HepG2 (cell line): ENCODE data around the gene UBR1. TPM values are rescaled to one million over a fixed set of nuclear protein-coding genes. Genes with fewer than 3 reads are reported as not detected.

Experiments
- ARHGAP35 ChIP-seq: sonication (generic); formaldehyde crosslinking; IDR thresholded peaks from 2 replicates; pipeline ENCODE4 v1.9.0; 2022; ENCODE audit warnings: mild to moderate bottlenecking, inconsistent platforms, moderate library complexity, missing genetic modification reagents, borderline replicate concordance
- BCL6 ChIP-seq: IDR thresholded peaks from 2 replicates; pipeline ENCODE4 v1.6.1; 2016; ENCODE audit warnings: missing genetic modification reagents, missing compliant biosample characterization
- CREB1 ChIP-seq, 2 experiments: fragments of 450-650 bp in 1 of 2; IDR thresholded peaks; 2 replicates each; pipeline ENCODE4 v1.6.1; 2016 to 2017; ENCODE audit warnings: control low read depth in 1 of 2, mild to moderate bottlenecking in 1 of 2, missing compliant biosample characterization in 1 of 2, missing genetic modification characterization in 1 of 2
- EEA1 ChIP-seq: sonication (generic); formaldehyde crosslinking; IDR thresholded peaks from 2 replicates; pipeline ENCODE4 v1.5.1; 2020; ENCODE audit warnings: mild to moderate bottlenecking, missing genetic modification reagents, borderline replicate concordance
- HIC2 ChIP-seq: sonication (generic); formaldehyde crosslinking; IDR thresholded peaks from 2 replicates; pipeline ENCODE4 v1.9.0; 2022; ENCODE audit warnings: low read depth, missing genetic modification reagents
- HOMEZ ChIP-seq: IDR thresholded peaks from 2 replicates; pipeline ENCODE4 v1.6.1; 2016; ENCODE audit warnings: low read depth
- HOXA3 ChIP-seq: sonication (generic); formaldehyde crosslinking; IDR thresholded peaks from 2 replicates; pipeline ENCODE4 v1.5.0; 2020; ENCODE audit warnings: missing genetic modification reagents
- KLF15 ChIP-seq: sonication (generic); formaldehyde crosslinking; IDR thresholded peaks from 2 replicates; pipeline ENCODE4 v1.8.1; 2023; ENCODE audit warnings: borderline replicate concordance, mild to moderate bottlenecking, inconsistent platforms, missing genetic modification reagents, mixed read lengths
- PAX8 ChIP-seq: sonication (generic); formaldehyde crosslinking; IDR thresholded peaks from 2 replicates; pipeline ENCODE4 v1.8.0; 2022; ENCODE audit warnings: mild to moderate bottlenecking, missing genetic modification reagents, borderline replicate concordance
- PRDM15 ChIP-seq: sonication (generic); formaldehyde crosslinking; IDR thresholded peaks from 2 replicates; pipeline ENCODE4 v1.4.0; 2020; ENCODE audit warnings: missing genetic modification reagents
- STAT6 ChIP-seq: sonication (generic); formaldehyde crosslinking; IDR thresholded peaks from 2 replicates; pipeline ENCODE4 v1.4.0; 2020; ENCODE audit warnings: missing genetic modification reagents, mild to moderate bottlenecking, borderline replicate concordance
- TEAD2 ChIP-seq: sonication (generic); formaldehyde crosslinking; IDR thresholded peaks from 2 replicates; pipeline ENCODE4 v1.9.0; 2021; ENCODE audit warnings: missing genetic modification reagents
- TRIM24 ChIP-seq: sonication (generic); formaldehyde crosslinking; IDR thresholded peaks from 2 replicates; pipeline ENCODE4 v1.8.0; 2022; ENCODE audit warnings: mild to moderate bottlenecking, missing genetic modification reagents
- ZNF331 ChIP-seq: sonication (generic); formaldehyde crosslinking; IDR thresholded peaks from 2 replicates; pipeline ENCODE4 v1.4.0; 2020; ENCODE audit warnings: missing genetic modification reagents
- ZNF503 ChIP-seq: sonication (generic); formaldehyde crosslinking; IDR thresholded peaks from 2 replicates; pipeline ENCODE4 v1.4.0; 2020; ENCODE audit warnings: missing genetic modification reagents
- ZNF619 ChIP-seq: sonication (generic); formaldehyde crosslinking; IDR thresholded peaks from 2 replicates; pipeline ENCODE4 v1.4.0; 2020; ENCODE audit warnings: mild to moderate bottlenecking, missing genetic modification reagents
- ZNF790 ChIP-seq: sonication (generic); formaldehyde crosslinking; IDR thresholded peaks from 2 replicates; pipeline ENCODE4 v1.8.0; 2022; ENCODE audit warnings: missing genetic modification reagents, mild to moderate bottlenecking, borderline replicate concordance
- polyA plus RNA-seq, 8 experiments: library from polyadenylated mRNA; depleted of rRNA in 3 of 8; stranded (reverse) in 7 of 8; unstranded in 1 of 8; fragments of >200 nt; fragmentation: Illumina TruSeq in 4 of 8; extraction: Trizol in 4 of 8; gene quantifications; 2 replicates each; pipeline versions ENCODE4 v1.2.1 to v1.2.3, GENCODE V29; 2011 to 2016; ENCODE audit warnings: low read depth in 4 of 8, missing spikeins in 1 of 8, mixed read lengths in 1 of 8; ENCODE audit not compliant: insufficient read depth in 1 of 8
- total RNA-seq, 5 experiments: library from RNA; depleted of rRNA; stranded (reverse); fragments of >200 nt; fragmentation: Illumina TruSeq; extraction: Trizol; gene quantifications; 2 replicates each; pipeline ENCODE4 v1.2.3, GENCODE V29; 2016; ENCODE audit warnings: low read depth in 1 of 5

Gene UBR1
- total and polyA plus RNA-seq, 2 of the 13 experiments (the other 11 are each of a cell fraction or from before 2014, with no cell fraction given), result 6.4 to 18.0 TPM

GRCh38 chr15:43132830-43133429 is 27.1 kb upstream of the UBR1 start (continued):
- TF ChIP-seq ARHGAP35 (CRISPR knock-in tag) (no peak), TRIM24 (CRISPR knock-in tag) (no peak), PRDM15 (CRISPR knock-in tag) (no peak), KLF15 (CRISPR knock-in tag) (no peak), CREB1 (IDR thresholded peaks at IDR 0.05) (no peak), CREB1 (CRISPR knock-in tag; IDR thresholded peaks at IDR 0.05) (no peak), HOXA3 (no peak), ZNF331 (CRISPR knock-in tag) (no peak), HOMEZ (CRISPR knock-in tag) (0 out of 2 replicates have a peak, but pooled peaks have one; percentile 9), BCL6 (CRISPR knock-in tag) (no peak), PAX8 (CRISPR knock-in tag) (no peak), HIC2 (no peak), ZNF790 (no peak), TEAD2 (CRISPR knock-in tag) (no peak), STAT6 (CRISPR knock-in tag) (0 out of 2 replicates have a peak, but pooled peaks have one; percentile 13), ZNF619 (CRISPR knock-in tag) (no peak), ZNF503 (CRISPR knock-in tag) (no peak), EEA1 (no peak)
